ENCODE results near the gene QTRT2.

DNA sequence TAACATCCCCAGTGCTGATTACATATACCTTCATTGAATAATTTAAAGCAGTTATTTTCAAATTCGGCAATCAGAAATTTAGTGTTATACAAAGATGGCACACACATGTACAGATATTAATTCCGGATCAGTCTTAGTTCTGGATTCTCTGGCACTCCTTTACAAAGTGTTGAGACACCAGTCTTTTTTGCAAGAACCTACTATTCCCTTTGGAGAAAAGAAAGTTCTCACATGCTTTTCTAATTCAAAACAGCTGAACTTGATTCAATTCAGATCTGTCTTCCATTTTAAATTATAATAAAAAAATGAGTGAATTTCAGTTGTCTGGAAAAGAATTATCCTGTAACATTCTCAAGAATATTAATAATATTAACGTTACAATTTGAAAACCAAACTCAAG is 20.6 kb upstream of the QTRT2 start:
- TF ChIP-seq, protein P1, sequence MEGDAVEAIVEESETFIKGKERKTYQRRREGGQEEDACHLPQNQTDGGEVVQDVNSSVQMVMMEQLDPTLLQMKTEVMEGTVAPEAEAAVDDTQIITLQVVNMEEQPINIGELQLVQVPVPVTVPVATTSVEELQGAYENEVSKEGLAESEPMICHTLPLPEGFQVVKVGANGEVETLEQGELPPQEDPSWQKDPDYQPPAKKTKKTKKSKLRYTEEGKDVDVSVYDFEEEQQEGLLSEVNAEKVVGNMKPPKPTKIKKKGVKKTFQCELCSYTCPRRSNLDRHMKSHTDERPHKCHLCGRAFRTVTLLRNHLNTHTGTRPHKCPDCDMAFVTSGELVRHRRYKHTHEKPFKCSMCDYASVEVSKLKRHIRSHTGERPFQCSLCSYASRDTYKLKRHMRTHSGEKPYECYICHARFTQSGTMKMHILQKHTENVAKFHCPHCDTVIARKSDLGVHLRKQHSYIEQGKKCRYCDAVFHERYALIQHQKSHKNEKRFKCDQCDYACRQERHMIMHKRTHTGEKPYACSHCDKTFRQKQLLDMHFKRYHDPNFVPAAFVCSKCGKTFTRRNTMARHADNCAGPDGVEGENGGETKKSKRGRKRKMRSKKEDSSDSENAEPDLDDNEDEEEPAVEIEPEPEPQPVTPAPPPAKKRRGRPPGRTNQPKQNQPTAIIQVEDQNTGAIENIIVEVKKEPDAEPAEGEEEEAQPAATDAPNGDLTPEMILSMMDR (IDR thresholded peaks at IDR 0.05) = no peak
- TF ChIP-seq POLR2A (IDR thresholded peaks at IDR 0.05) (no peak), POLR2AphosphoS5 (IDR thresholded peaks at IDR 0.05) (no peak), EP300 (IDR thresholded peaks at IDR 0.05; ENCODE audit: low read depth) (no peak)
